BE2C (cell line): ENCODE results near the gene ZNF629.

Experiments used
- DNase-seq: peaks from one replicate; pipeline ENCODE4 v3.0.0-alpha.2; 2020
- H3K27me3 ChIP-seq: fragments of 250-450 bp; sonication (Bioruptor Pico); 2 replicates; pipeline ENCODE4 v1.5.1; 2020; ENCODE audit warnings: mild to moderate bottlenecking
- H3K36me3 ChIP-seq: fragments of 250-450 bp; sonication (Bioruptor Pico); 2 replicates; pipeline ENCODE4 v1.5.1; 2020; ENCODE audit warnings: mild to moderate bottlenecking
- H3K4me1 ChIP-seq: fragments of 250-450 bp; sonication (Bioruptor Pico); 2 replicates; pipeline ENCODE4 v1.5.1; 2020
- H3K4me3 ChIP-seq: 2 replicates; pipeline ENCODE4 v1.5.1; 2011; ENCODE audit warnings: low read depth, low read length
- H3K9me3 ChIP-seq: fragments of 250-450 bp; sonication (Bioruptor Pico); 2 replicates; pipeline ENCODE4 v1.5.1; 2020
- CTCF ChIP-seq: IDR thresholded peaks from 2 replicates; pipeline ENCODE4 v1.5.1; 2012; ENCODE audit warnings: mild to moderate bottlenecking, low read depth, low read length

Gene ZNF629

GRCh38 chr16:30755955-30756780 lies 30.8 kb downstream of the ZNF629 start:
- Histone ChIP-seq H3K9me3 (no peaks in the 10 kb centered on the region), H3K4me1 (no peaks in the 10 kb centered on the region), H3K36me3 (peaks cover 23% of the 10 kb centered on the region), H3K27me3 (no peaks in the 10 kb centered on the region), H3K4me3 (no peak overlapping the region)
- no peak for TF ChIP-seq CTCF
- no peak for DNase-seq

- H3K9me3 ChIP-seq = no peaks in the 10 kb centered on the region
- H3K4me1 ChIP-seq = no peaks in the 10 kb centered on the region
- no peak for TF ChIP-seq CTCF
- H3K27me3 ChIP-seq = no peaks in the 10 kb centered on the region
- peaks cover 28% of the 10 kb centered on the region for H3K36me3 ChIP-seq
- H3K4me3 ChIP-seq = no peak overlapping the region
- no peak for DNase-seq
Measured at GRCh38 chr16:30753596-30753995, 33.4 kb downstream of the ZNF629 start.

DNA sequence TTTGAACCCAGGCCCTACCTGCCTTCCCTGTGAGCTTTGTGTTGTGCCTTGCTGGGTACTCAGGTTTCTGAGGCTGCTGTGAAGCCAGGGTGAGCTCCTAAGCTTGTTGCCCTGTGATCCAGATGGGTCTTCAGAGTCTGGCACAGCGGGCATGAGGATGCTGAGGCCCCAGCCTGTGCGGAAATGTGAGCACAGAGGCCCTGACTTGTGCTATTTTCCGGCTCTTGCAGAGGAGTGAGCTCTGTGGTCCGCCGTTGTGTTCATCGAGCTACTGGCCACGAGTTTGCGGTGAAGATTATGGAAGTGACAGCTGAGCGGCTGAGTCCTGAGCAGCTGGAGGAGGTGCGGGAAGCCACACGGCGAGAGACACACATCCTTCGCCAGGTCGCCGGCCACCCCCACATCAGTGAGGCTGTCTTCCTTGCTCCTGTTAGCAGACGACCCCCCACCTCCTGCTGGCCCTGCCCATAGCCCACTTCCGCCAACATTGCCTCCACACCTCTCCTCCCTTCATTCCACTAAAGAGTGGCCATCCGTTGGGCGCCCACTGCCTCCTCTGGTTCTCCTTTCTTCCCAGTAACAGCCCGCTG lies 36.0 kb downstream of the ZNF629 start:
- peaks cover 26% of the 10 kb centered on the region for H3K36me3 ChIP-seq

DNA sequence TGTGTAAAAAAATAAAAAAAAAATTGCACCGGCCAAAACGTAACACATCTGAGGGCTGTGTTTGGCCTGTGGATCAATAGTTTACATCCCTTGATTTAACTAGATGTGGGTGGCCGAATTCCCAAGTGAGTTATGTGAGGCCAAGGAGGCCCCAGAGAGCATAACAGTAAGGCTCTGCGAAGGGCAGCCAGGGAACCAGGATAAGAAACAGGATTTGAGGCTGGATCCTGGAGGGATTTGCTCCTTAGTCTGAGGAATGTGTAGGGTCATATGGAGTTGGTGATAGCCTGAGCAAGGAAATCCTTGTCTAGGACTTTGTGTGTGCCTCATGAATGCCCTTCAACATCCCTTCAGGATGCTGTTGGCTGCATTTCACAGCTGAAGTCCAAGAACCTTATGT lies 36.8 kb downstream of the ZNF629 start:
- H3K36me3 ChIP-seq = peaks cover 23% of the 10 kb centered on the region
- H3K4me3 ChIP-seq = no peak overlapping the region
- H3K9me3 ChIP-seq = no peaks in the 10 kb centered on the region
- DNase-seq = no peak
- no peaks in the 10 kb centered on the region for H3K27me3 ChIP-seq
- no peak for TF ChIP-seq CTCF
- H3K4me1 ChIP-seq = no peaks in the 10 kb centered on the region

More for the DNA sequence above, 36.0 kb downstream of the ZNF629 start:
- no peak for DNase-seq
- no peaks in the 10 kb centered on the region for H3K4me1 ChIP-seq
- no peaks in the 10 kb centered on the region for H3K27me3 ChIP-seq
- no peaks in the 10 kb centered on the region for H3K9me3 ChIP-seq
- no peak for TF ChIP-seq CTCF
- no peak overlapping the region for H3K4me3 ChIP-seq

- TF ChIP-seq CTCF = no peak
Measured at GRCh38 chr16:30748634-30749445, 38.2 kb downstream of the ZNF629 start.

More at GRCh38 chr16:30748634-30749445, 38.2 kb downstream of the ZNF629 start:
- Histone ChIP-seq H3K36me3 (peaks cover 19% of the 10 kb centered on the region), H3K4me1 (no peaks in the 10 kb centered on the region), H3K27me3 (no peaks in the 10 kb centered on the region), H3K4me3 (peak overlapping the region; percentile 69), H3K9me3 (no peaks in the 10 kb centered on the region)
- DNase-seq = peak; percentile 56
